OCI-LY7 (cell line): ENCODE results near the gene LATS2. TPM values are rescaled to one million over a fixed set of nuclear protein-coding genes. Genes with fewer than 3 reads are reported as not detected.

Experiments
- BruUV-seq: library from RNA; stranded (reverse); fragments of 400-500 nt; replicated peaks from 2 replicates; lab custom pipeline; 2021; lab: Mats Ljungman, UMichigan
- CTCF ChIA-PET: fragments of 300-600 bp; sonication (Branson Sonifier 250); formaldehyde crosslinking; loops from one replicate; lab custom pipeline; 2022; ENCODE audit warnings: antibody characterized with exemption; ENCODE audit not compliant: unreplicated experiment; lab: Charles Lee
- POLR2A ChIA-PET: fragments of 300-600 bp; sonication (Branson Sonifier 250); formaldehyde crosslinking; loops from one replicate; lab custom pipeline; 2022; ENCODE audit warnings: antibody characterized with exemption; lab: Charles Lee
- DNase-seq: peaks from one replicate; pipeline ENCODE4 v3.0.0-alpha.2; 2015; ENCODE audit warnings: low spot score
- H2AFZ ChIP-seq: fragments of 200-600 bp; sonication (generic), shearing (Covaris generic); 2 replicates; pipeline ENCODE4 v1.6.1; 2014; ENCODE audit warnings: mild to moderate bottlenecking, antibody characterized with exemption, low read length, moderate library complexity
- H3K27ac ChIP-seq: fragments of 200-600 bp; sonication (generic); 2 replicates; pipeline ENCODE4 v1.5.1; 2014; ENCODE audit warnings: mixed run types, low read depth, mild to moderate bottlenecking, moderate library complexity, low read length, inconsistent platforms; ENCODE audit not compliant: poor library complexity, severe bottlenecking
- H3K36me3 ChIP-seq: fragments of 200-600 bp; sonication (generic); 2 replicates; pipeline ENCODE4 v1.6.1; 2014; ENCODE audit warnings: mild to moderate bottlenecking, antibody characterized with exemption, low read length, moderate library complexity, mixed read lengths; ENCODE audit not compliant: insufficient read depth
- H3K4me1 ChIP-seq: fragments of 200-600 bp; sonication (generic); 2 replicates; pipeline ENCODE4 v1.5.1; 2014; ENCODE audit warnings: mild to moderate bottlenecking, low read length; ENCODE audit not compliant: insufficient read depth, poor library complexity, severe bottlenecking
- H3K4me2 ChIP-seq: fragments of 200-600 bp; sonication (generic); 2 replicates; pipeline ENCODE4 v1.6.1; 2014; ENCODE audit warnings: mild to moderate bottlenecking, low read length
- H3K4me3 ChIP-seq: fragments of 200-600 bp; sonication (generic); 2 replicates; pipeline ENCODE4 v1.5.1; 2014; ENCODE audit warnings: mild to moderate bottlenecking, low read depth, low read length; ENCODE audit not compliant: poor library complexity, severe bottlenecking
- H3K79me2 ChIP-seq: fragments of 200-600 bp; sonication (generic); 2 replicates; pipeline ENCODE4 v1.6.1; 2016; ENCODE audit warnings: low read depth, mild to moderate bottlenecking, low read length, moderate library complexity, mixed read lengths; ENCODE audit not compliant: insufficient read depth
- H3K9me2 ChIP-seq: fragments of 200-600 bp; sonication (generic); 2 replicates; pipeline ENCODE4 v1.6.1; 2016; ENCODE audit warnings: mild to moderate bottlenecking, low read length, mixed read lengths; ENCODE audit not compliant: insufficient read depth
- H3K9me3 ChIP-seq: fragments of 200-600 bp; sonication (generic); 2 replicates; pipeline ENCODE4 v1.6.1; 2014; ENCODE audit warnings: mild to moderate bottlenecking, mixed run types, low read length, mixed read lengths
- H4K20me1 ChIP-seq: fragments of 200-600 bp; sonication (generic); 2 replicates; pipeline ENCODE4 v1.6.1; 2014; ENCODE audit warnings: mild to moderate bottlenecking, antibody characterized with exemption, low read length, moderate library complexity, mixed read lengths; ENCODE audit not compliant: insufficient read depth
- EZH2phosphoT487 ChIP-seq: fragments of 200-600 bp; sonication (generic); IDR thresholded peaks from 2 replicates; pipeline ENCODE4 v1.6.1; 2018; ENCODE audit warnings: low read depth, borderline replicate concordance, mild to moderate bottlenecking, mixed run types, antibody characterized with exemption, low read length, moderate library complexity, mixed read lengths
- intact Hi-C: fragments of 100-400 bp; cut with micrococcal nuclease; formaldehyde crosslinking; loops from one replicate; pipeline ENCODE4 v1.10.0; 2022; ENCODE audit not compliant: unreplicated experiment
- total RNA-seq, 2 experiments: library from RNA; depleted of rRNA in 1 of 2; stranded (reverse); fragments of >200 nt in 1 of 2; shearing (Covaris generic) in 1 of 2; gene quantifications; 2 replicates each; pipeline ENCODE4 v1.2.3, GENCODE V29; 2014 to 2022
- TF ChIP-seq, protein P1 (sequence below): fragments of 200-600 bp; sonication (generic); conservative IDR thresholded peaks from 2 replicates; pipeline ENCODE4 v1.5.1; 2014; ENCODE audit warnings: mild to moderate bottlenecking, antibody characterized with exemption, low read length, moderate library complexity, mixed read lengths

The LATS2 gene
- total RNA-seq, 2 experiments from 2014 or later: 0.19 to 1.3 TPM

DNA sequence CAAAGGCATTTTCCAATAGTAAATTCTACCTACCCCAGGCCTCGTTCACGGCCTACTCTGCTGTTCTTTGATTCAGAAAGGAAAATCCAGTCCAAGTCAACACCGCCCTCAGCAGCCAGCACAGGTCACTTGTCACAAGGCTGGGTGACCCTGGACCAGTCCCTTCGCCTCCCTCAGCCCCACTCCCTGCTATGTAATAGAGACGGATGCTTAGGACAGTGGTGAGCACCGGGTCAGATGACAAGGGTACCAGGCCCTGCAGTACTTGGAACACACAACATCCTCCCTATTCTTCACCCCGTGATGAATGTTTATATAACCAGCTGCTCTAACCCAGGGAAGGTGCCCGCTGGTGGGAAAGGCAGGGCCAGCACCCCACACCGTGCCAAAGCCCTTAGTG is 14.3 kb downstream of the LATS2 start:
- Histone ChIP-seq H3K79me2 (no peaks in the 10 kb centered on the region), H3K9me2 (no peaks in the 10 kb centered on the region), H3K4me1 (peaks cover 8% of the 10 kb centered on the region), H3K27ac (no peak overlapping the region), H3K4me3 (no peak overlapping the region), H3K9me3 (no peaks in the 10 kb centered on the region), H3K4me2 (no peak overlapping the region), H3K36me3 (no peaks in the 10 kb centered on the region), H2AFZ (no peak overlapping the region), H4K20me1 (no peaks in the 10 kb centered on the region)
- DNase-seq: no peak
- ChIA-PET POLR2A (interaction anchor here (0.8 kb wide), 1 partner anchor 146 kb away, joined by 3 read pairs; no protein-coding TSS in a partner anchor), CTCF (no interaction called here)
- TF ChIP-seq EZH2phosphoT487: no peak
- TF ChIP-seq, protein P1, sequence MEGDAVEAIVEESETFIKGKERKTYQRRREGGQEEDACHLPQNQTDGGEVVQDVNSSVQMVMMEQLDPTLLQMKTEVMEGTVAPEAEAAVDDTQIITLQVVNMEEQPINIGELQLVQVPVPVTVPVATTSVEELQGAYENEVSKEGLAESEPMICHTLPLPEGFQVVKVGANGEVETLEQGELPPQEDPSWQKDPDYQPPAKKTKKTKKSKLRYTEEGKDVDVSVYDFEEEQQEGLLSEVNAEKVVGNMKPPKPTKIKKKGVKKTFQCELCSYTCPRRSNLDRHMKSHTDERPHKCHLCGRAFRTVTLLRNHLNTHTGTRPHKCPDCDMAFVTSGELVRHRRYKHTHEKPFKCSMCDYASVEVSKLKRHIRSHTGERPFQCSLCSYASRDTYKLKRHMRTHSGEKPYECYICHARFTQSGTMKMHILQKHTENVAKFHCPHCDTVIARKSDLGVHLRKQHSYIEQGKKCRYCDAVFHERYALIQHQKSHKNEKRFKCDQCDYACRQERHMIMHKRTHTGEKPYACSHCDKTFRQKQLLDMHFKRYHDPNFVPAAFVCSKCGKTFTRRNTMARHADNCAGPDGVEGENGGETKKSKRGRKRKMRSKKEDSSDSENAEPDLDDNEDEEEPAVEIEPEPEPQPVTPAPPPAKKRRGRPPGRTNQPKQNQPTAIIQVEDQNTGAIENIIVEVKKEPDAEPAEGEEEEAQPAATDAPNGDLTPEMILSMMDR: no peak
- BruUV-seq: no TSS peak
- intact Hi-C loops: no loop called here

DNA sequence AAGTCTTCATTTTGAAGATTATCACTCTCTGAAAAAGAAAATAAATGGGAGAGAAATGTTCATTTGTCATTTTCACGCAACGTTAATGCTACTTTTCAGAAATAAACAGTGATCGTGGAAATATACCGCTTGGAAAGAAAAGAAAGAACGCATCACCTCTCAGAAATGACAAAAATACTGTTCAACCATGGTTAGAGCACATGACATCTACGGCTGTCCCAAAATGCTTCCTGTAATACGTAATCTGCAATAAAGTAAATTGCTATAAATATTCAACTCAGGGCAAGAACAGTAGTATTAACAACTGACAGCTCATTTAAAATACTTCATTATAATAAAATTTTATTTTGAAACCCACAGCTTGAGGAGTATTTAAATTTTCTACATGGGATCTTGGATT is 15.2 kb downstream of the LATS2 start:
- no peaks in the 10 kb centered on the region for H3K79me2 ChIP-seq
- intact Hi-C loops: no loop called here
- no peak overlapping the region for H3K4me2 ChIP-seq
- no peaks in the 10 kb centered on the region for H4K20me1 ChIP-seq
- POLR2A ChIA-PET: no interaction called here
- no peaks in the 10 kb centered on the region for H3K9me2 ChIP-seq
- peaks cover 14% of the 10 kb centered on the region for H3K4me1 ChIP-seq
- CTCF ChIA-PET: no interaction called here
- no peaks in the 10 kb centered on the region for H3K36me3 ChIP-seq
- H3K27ac ChIP-seq: no peak overlapping the region
- no peak for DNase-seq
- H2AFZ ChIP-seq: no peak overlapping the region
- no peak overlapping the region for H3K4me3 ChIP-seq
- TF ChIP-seq, protein P1: no peak
- no peak for TF ChIP-seq EZH2phosphoT487
- no peaks in the 10 kb centered on the region for H3K9me3 ChIP-seq
- no TSS peak for BruUV-seq

DNA sequence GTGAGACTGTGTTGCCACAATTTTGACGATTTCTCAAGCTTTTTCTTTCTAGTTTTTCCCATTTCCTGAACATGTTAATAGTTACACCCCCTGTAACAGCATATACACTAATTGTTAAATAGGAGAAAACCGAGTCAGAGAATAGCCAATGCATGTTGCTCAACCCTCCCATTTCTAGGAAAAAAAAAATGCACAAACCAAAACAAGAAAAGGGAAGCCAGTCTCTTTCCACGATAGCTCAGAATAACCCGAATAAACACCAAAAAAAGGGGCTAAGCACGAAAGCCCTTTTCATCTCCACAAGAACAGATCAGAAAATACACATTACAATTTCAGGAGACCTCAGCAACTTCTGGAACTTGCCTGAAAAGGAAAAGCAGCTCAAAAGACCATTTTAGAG is 16.3 kb downstream of the LATS2 start:
- no peak for TF ChIP-seq EZH2phosphoT487
- TF ChIP-seq, protein P1: no peak
- CTCF ChIA-PET: no interaction called here

More for the DNA sequence above, 16.3 kb downstream of the LATS2 start:
- H3K36me3 ChIP-seq: no peaks in the 10 kb centered on the region
- no peak overlapping the region for H3K4me3 ChIP-seq
- H3K4me1 ChIP-seq: peaks cover 14% of the 10 kb centered on the region
- H4K20me1 ChIP-seq: no peaks in the 10 kb centered on the region
- POLR2A ChIA-PET: interaction anchor here (0.5 to 0.9 kb wide), 3 partner anchors 10 to 135 kb away, joined by 3 to 4 read pairs (median 3); no protein-coding TSS in a partner anchor
- no peak for DNase-seq
- H3K9me3 ChIP-seq: no peaks in the 10 kb centered on the region
- H3K27ac ChIP-seq: no peak overlapping the region
- H2AFZ ChIP-seq: no peak overlapping the region
- intact Hi-C loops: no loop called here
- H3K9me2 ChIP-seq: no peaks in the 10 kb centered on the region
- no peak overlapping the region for H3K4me2 ChIP-seq
- H3K79me2 ChIP-seq: no peaks in the 10 kb centered on the region
- BruUV-seq: no TSS peak
